ENCODE data around the gene HOXB9. TPM values are rescaled to one million over a fixed set of nuclear protein-coding genes. Genes with fewer than 3 reads are reported as not detected.
A peak's percentile ranks its signal among the peaks of the same experiment; 100 is the strongest.

Gene HOXB9
- total RNA-seq, 6 experiments from 2014 or later = not detected

- no peak for TF ChIP-seq CTCF (IDR thresholded peaks at IDR 0.05)
- no peak for TF ChIP-seq POLR2A (IDR thresholded peaks at IDR 0.05)
- DNase-seq (no peak), ATAC-seq (no peak)
- H3K27me3 ChIP-seq = peaks cover 0 to 47% of the 10 kb centered on the region in 2 donors
- H3K9me3 ChIP-seq = no peaks in the 10 kb centered on the region
- intact Hi-C loops (cut with DNase I) = no loop called here
- no peak overlapping the region for H3K4me3 ChIP-seq
- peaks cover 0 to 23% (median 0%) of the 10 kb centered on the region in 4 donors for H3K4me1 ChIP-seq
- H3K36me3 ChIP-seq = no peaks in the 10 kb centered on the region
- H3K27ac ChIP-seq = no peak overlapping the region
- 5% methylated on average over 4 of the region's 7 CpGs for WGBS (ENCODE audit: insufficient coverage, low coverage, low lambda C conversion rate, missing lambda C conversion rate)
Measured at GRCh38 chr17:48598736-48599135, 27.4 kb downstream of the HOXB9 start.

GRCh38 chr17:48597778-48598631 is 28.2 kb downstream of the HOXB9 start:
- no peak for TF ChIP-seq POLR2A (IDR thresholded peaks at IDR 0.05)
- no peak for TF ChIP-seq CTCF (IDR thresholded peaks at IDR 0.05)
- no peaks in the 10 kb centered on the region for H3K9me3 ChIP-seq
- H3K4me1 ChIP-seq = peaks cover 0 to 23% (median 0%) of the 10 kb centered on the region in 4 donors
- H3K36me3 ChIP-seq = no peaks in the 10 kb centered on the region
- ATAC-seq (peak; percentile 16 to 48 (median 42)), DNase-seq (no peak)
- H3K27me3 ChIP-seq = peaks cover 0 to 45% of the 10 kb centered on the region in 2 donors
- peak overlapping the region in 2 of 3 donors; percentile 46 to 53 for H3K27ac ChIP-seq
- WGBS (ENCODE audit: insufficient coverage, low coverage, low lambda C conversion rate, missing lambda C conversion rate) = 4% methylated on average over 23 of the region's 68 CpGs
- peak overlapping the region; percentile 36 to 48 (median 36) for H3K4me3 ChIP-seq
- intact Hi-C loops (cut with DNase I) = no loop called here

GRCh38 chr17:48597528-48597777 is 28.7 kb downstream of the HOXB9 start:
- intact Hi-C loops (cut with DNase I) = no loop called here
- peaks cover 0 to 17% (median 0%) of the 10 kb centered on the region in 4 donors for H3K4me1 ChIP-seq
- H3K36me3 ChIP-seq = no peaks in the 10 kb centered on the region
- H3K4me3 ChIP-seq = peak overlapping the region; percentile 36 to 48 (median 36)
- DNase-seq (no peak), ATAC-seq (no peak)
- WGBS (ENCODE audit: insufficient coverage, low coverage, low lambda C conversion rate, missing lambda C conversion rate) = no CpG with 5 or more reads among the region's 16 CpGs
- H3K9me3 ChIP-seq = no peaks in the 10 kb centered on the region
- peaks cover 0 to 48% of the 10 kb centered on the region in 2 donors for H3K27me3 ChIP-seq
- H3K27ac ChIP-seq = peak overlapping the region in 2 of 3 donors; percentile 46 to 53
- no peak for TF ChIP-seq CTCF (IDR thresholded peaks at IDR 0.05)
- TF ChIP-seq POLR2A (IDR thresholded peaks at IDR 0.05) = no peak

GRCh38 chr17:48596735-48597527 is 29.2 kb downstream of the HOXB9 start:
- no peak for DNase-seq
- Histone ChIP-seq H3K4me3 (peak overlapping the region; percentile 36 to 48 (median 36)), H3K9me3 (no peaks in the 10 kb centered on the region), H3K4me1 (peaks cover 0 to 12% (median 0%) of the 10 kb centered on the region in 4 donors), H3K27ac (peak overlapping the region in 1 of 3 donors; percentile 46), H3K27me3 (peaks cover 0 to 47% of the 10 kb centered on the region in 2 donors), H3K36me3 (no peaks in the 10 kb centered on the region)
- 4% methylated on average over 16 of the region's 26 CpGs for WGBS (ENCODE audit: insufficient coverage, low coverage, low lambda C conversion rate, missing lambda C conversion rate)
- ATAC-seq = peak in 1 of 4 donors; percentile 7
- TF ChIP-seq POLR2A (IDR thresholded peaks at IDR 0.05) = no peak
- intact Hi-C loops (cut with DNase I) = no loop called here
